ENCODE results near the gene THRB. TPM values are rescaled to one million over a fixed set of nuclear protein-coding genes. Genes with fewer than 3 reads are reported as not detected.

THRB gene
- total RNA-seq, 1 donor from 2014 or later = 27.5 TPM

GRCh38 chr3:24512564-24513197 is 18.0 kb upstream of the THRB start:
- no peak for DNase-seq (ENCODE audit: low spot score)

- no peak for DNase-seq (ENCODE audit: low spot score)
These were observed 15.5 kb upstream of the THRB start for GRCh38 chr3:24510030-24510648.

- no peak for DNase-seq (ENCODE audit: low spot score)
These were observed 13.8 kb upstream of the THRB start for GRCh38 chr3:24508423-24508839.

GRCh38 chr3:24507776-24508422 is 13.2 kb upstream of the THRB start:
- DNase-seq (ENCODE audit: low spot score) = no peak

- no peak for DNase-seq (ENCODE audit: low spot score)
These were observed 12.5 kb upstream of the THRB start for GRCh38 chr3:24506966-24507775.

GRCh38 chr3:24505691-24506550 is 11.3 kb upstream of the THRB start:
- DNase-seq (ENCODE audit: low spot score) = no peak

GRCh38 chr3:24504772-24505171 is 10.1 kb upstream of the THRB start:
- DNase-seq (ENCODE audit: low spot score) = no peak

GRCh38 chr3:24503616-24504113 is 9.0 kb upstream of the THRB start:
- DNase-seq (ENCODE audit: low spot score) = no peak

GRCh38 chr3:24502690-24503089 is 8.0 kb upstream of the THRB start:
- DNase-seq (ENCODE audit: low spot score) = no peak

GRCh38 chr3:24500806-24501205 is 6.2 kb upstream of the THRB start:
- DNase-seq (ENCODE audit: low spot score) = no peak

- DNase-seq (ENCODE audit: low spot score) = no peak
These were observed 5.3 kb upstream of the THRB start for GRCh38 chr3:24499991-24500390.

- no peak for DNase-seq (ENCODE audit: low spot score)
These were observed 4.1 kb upstream of the THRB start for GRCh38 chr3:24498796-24499195.

- no peak for DNase-seq (ENCODE audit: low spot score)
These were observed 3.7 kb upstream of the THRB start for GRCh38 chr3:24498391-24498790.

- DNase-seq (ENCODE audit: low spot score) = no peak
These were observed 3.3 kb upstream of the THRB start for GRCh38 chr3:24497942-24498341.

- DNase-seq (ENCODE audit: low spot score) = no peak
These were observed 2.2 kb upstream of the THRB start for GRCh38 chr3:24496529-24497482.

- no peak for DNase-seq (ENCODE audit: low spot score)
These were observed 810 bp upstream of the THRB start for GRCh38 chr3:24495326-24495994.

GRCh38 chr3:24493746-24494617 is 668 bp downstream of the THRB start:
- peak; percentile 88 for DNase-seq (ENCODE audit: low spot score)

GRCh38 chr3:24492971-24493551 is 1.6 kb downstream of the THRB start:
- no peak for DNase-seq (ENCODE audit: low spot score)

All from mesenteric fat pad (tissue), 1 donor.